Activated CD4-positive, alpha-beta T cell treated with anti-CD3 and anti-CD28 coated beads, Interleukin-2, amount 50 U/mL, for 48 hours (primary cell): ENCODE measurements around the gene ZIC1.

Experiments used
- DNase-seq, 2 experiments: peaks; one replicate each; pipeline ENCODE4 v3.0.0-alpha.2; 2020

ZIC1 gene

GRCh38 chr3:147422601-147423536 lies 13.7 kb downstream of the ZIC1 start:
- DNase-seq, result no peak

- DNase-seq, result no peak
Measured at GRCh38 chr3:147423537-147423797, 14.3 kb downstream of the ZIC1 start.

GRCh38 chr3:147423798-147424580 lies 14.8 kb downstream of the ZIC1 start:
- no peak for DNase-seq

- no peak for DNase-seq
Measured at GRCh38 chr3:147424581-147425387, 15.6 kb downstream of the ZIC1 start.

- no peak for DNase-seq
Measured at GRCh38 chr3:147425388-147425850, 16.3 kb downstream of the ZIC1 start.

GRCh38 chr3:147426931-147427330 lies 17.8 kb downstream of the ZIC1 start:
- DNase-seq, result no peak

- no peak for DNase-seq
Measured at GRCh38 chr3:147427746-147428145, 18.6 kb downstream of the ZIC1 start.

- no peak for DNase-seq
Measured at GRCh38 chr3:147428326-147428725, 19.2 kb downstream of the ZIC1 start.

GRCh38 chr3:147428754-147429153 lies 19.6 kb downstream of the ZIC1 start:
- DNase-seq, result no peak

- no peak for DNase-seq
Measured at GRCh38 chr3:147431751-147432150, 22.6 kb downstream of the ZIC1 start.

GRCh38 chr3:147447224-147447623 lies 38.1 kb downstream of the ZIC1 start:
- no peak for DNase-seq

- no peak for DNase-seq
Measured at GRCh38 chr3:147449669-147450068, 40.5 kb downstream of the ZIC1 start.

- no peak for DNase-seq
Measured at GRCh38 chr3:147458995-147459704, 50.0 kb downstream of the ZIC1 start.

- no peak for DNase-seq
Measured at GRCh38 chr3:147462856-147463255, 53.7 kb downstream of the ZIC1 start.
